A673 (cell line): Measurements from ENCODE around the gene LSM8.

Experiments
- EZH2 ChIP-seq: fragments of 200-600 bp; sonication (generic); IDR thresholded peaks from 2 replicates; pipeline ENCODE4 v1.6.1; 2017; ENCODE audit warnings: borderline replicate concordance, low read depth, mild to moderate bottlenecking, mixed read lengths, antibody characterized with exemption, low read length; ENCODE audit not compliant: poor library complexity, severe bottlenecking
- TF ChIP-seq, protein P1 (sequence below): fragments of 300-800, 200-600 bp; sonication (generic); conservative IDR thresholded peaks from 2 replicates; pipeline ENCODE4 v1.5.1; 2017; ENCODE audit warnings: low read depth, mild to moderate bottlenecking, antibody characterized with exemption, low read length, moderate library complexity, mixed read lengths

DNA sequence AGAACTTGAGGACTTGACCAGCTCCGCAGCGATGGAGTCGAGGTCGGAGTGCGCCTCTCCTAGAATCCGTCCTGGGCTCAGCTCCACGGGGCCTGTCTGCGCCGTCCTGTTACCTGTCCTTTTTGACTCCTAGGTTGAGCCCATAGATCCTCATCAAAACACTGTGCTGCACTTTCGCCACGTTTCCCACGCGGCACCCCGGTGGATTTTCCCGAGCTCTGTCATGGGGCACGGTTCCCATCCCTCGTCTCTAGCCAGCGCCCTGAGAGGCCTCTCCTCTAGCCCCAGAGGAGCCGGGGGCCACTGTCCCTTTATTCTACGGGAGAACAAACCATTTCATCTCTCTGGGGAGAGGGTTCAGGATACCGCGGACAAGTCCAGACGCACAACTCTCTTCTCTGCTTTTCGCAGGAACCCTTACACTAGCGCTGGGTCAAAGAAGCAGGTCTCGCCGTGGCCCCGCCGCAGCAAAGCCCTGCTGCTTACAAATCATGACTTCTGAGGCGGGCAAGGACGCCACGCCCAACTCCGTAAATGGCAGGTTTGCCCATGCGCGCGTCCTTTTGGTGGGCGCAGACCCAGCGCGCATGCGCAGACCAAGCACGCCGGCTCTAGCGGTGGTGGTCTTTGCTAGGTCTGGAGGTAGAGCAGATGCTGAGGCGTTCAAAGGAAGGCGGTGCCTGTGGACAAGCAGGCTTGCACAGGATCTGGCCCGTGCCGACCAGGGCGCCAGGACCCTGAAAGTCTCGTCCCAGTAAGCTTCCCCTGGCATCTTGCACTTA is 30.3 kb downstream of the LSM8 start:
- TF ChIP-seq, protein P1, sequence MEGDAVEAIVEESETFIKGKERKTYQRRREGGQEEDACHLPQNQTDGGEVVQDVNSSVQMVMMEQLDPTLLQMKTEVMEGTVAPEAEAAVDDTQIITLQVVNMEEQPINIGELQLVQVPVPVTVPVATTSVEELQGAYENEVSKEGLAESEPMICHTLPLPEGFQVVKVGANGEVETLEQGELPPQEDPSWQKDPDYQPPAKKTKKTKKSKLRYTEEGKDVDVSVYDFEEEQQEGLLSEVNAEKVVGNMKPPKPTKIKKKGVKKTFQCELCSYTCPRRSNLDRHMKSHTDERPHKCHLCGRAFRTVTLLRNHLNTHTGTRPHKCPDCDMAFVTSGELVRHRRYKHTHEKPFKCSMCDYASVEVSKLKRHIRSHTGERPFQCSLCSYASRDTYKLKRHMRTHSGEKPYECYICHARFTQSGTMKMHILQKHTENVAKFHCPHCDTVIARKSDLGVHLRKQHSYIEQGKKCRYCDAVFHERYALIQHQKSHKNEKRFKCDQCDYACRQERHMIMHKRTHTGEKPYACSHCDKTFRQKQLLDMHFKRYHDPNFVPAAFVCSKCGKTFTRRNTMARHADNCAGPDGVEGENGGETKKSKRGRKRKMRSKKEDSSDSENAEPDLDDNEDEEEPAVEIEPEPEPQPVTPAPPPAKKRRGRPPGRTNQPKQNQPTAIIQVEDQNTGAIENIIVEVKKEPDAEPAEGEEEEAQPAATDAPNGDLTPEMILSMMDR, result no peak
- no peak for TF ChIP-seq EZH2
